SU-DHL-6 (cell line): ENCODE data around the gene ANTXR1.

Experiments used
- H2AFZ ChIP-seq: fragments of 200-600 bp; sonication (generic); 2 replicates; pipeline ENCODE4 v1.6.1; 2014; ENCODE audit warnings: low read depth, mild to moderate bottlenecking, moderate library complexity, mixed read lengths, antibody characterized with exemption, low read length; ENCODE audit not compliant: severe bottlenecking
- H3F3A ChIP-seq: fragments of 200-600 bp; shearing (Covaris generic); 2 replicates; pipeline ENCODE4 v1.6.0; 2016; ENCODE audit warnings: antibody characterized with exemption, mild to moderate bottlenecking; ENCODE audit not compliant: insufficient read depth
- H3K27ac ChIP-seq: fragments of 200-600 bp; sonication (generic); 2 replicates; pipeline ENCODE4 v1.5.1; 2016; ENCODE audit warnings: low read depth, mild to moderate bottlenecking, low read length, moderate library complexity, mixed read lengths
- H3K27me3 ChIP-seq: fragments of 200-600 bp; sonication (generic), shearing (Covaris generic); 2 replicates; pipeline ENCODE4 v1.6.0; 2014; ENCODE audit warnings: mild to moderate bottlenecking, low read length
- H3K36me3 ChIP-seq: fragments of 200-600 bp; sonication (generic); 2 replicates; pipeline ENCODE4 v1.6.1; 2014; ENCODE audit warnings: mild to moderate bottlenecking, low read length, mixed read lengths
- H3K4me2 ChIP-seq: fragments of 300-600, 200-600 bp; shearing (Covaris generic), sonication (generic); 2 replicates; pipeline ENCODE4 v1.6.0; 2014; ENCODE audit warnings: low read length, low read depth, mild to moderate bottlenecking; ENCODE audit not compliant: poor library complexity, severe bottlenecking
- H3K4me3 ChIP-seq: fragments of 200-600 bp; sonication (generic); 2 replicates; pipeline ENCODE4 v1.5.1; 2014; ENCODE audit warnings: antibody characterized with exemption, low read length, mild to moderate bottlenecking, mixed read lengths; ENCODE audit not compliant: insufficient read depth, poor library complexity, severe bottlenecking
- H3K79me2 ChIP-seq: fragments of 200-600 bp; sonication (generic); 2 replicates; pipeline ENCODE4 v1.6.1; 2014; ENCODE audit warnings: mild to moderate bottlenecking, low read length, moderate library complexity; ENCODE audit not compliant: insufficient read depth
- H3K9ac ChIP-seq: fragments of 200-600 bp; sonication (generic); 2 replicates; pipeline ENCODE4 v1.7.0; 2014; ENCODE audit warnings: mild to moderate bottlenecking, low read length
- H3K9me2 ChIP-seq: fragments of 200-600 bp; sonication (generic); replicated peaks from 2 replicates; pipeline ENCODE4 v1.6.1; 2014; ENCODE audit warnings: low read length; ENCODE audit not compliant: insufficient read depth
- H3K9me3 ChIP-seq: fragments of 200-600 bp; sonication (generic); 2 replicates; pipeline ENCODE4 v1.6.1; 2014; ENCODE audit warnings: low read length, mixed read lengths; ENCODE audit not compliant: insufficient read depth
- H4K20me1 ChIP-seq: fragments of 200-600 bp; sonication (generic); 2 replicates; pipeline ENCODE4 v1.6.1; 2014; ENCODE audit warnings: low read depth, mild to moderate bottlenecking, antibody characterized with exemption, low read length, moderate library complexity, mixed read lengths
- CTCF ChIP-seq: fragments of 200-600 bp; sonication (generic); IDR thresholded peaks from one replicate; pipeline ENCODE4 v1.5.1; 2017; ENCODE audit warnings: antibody characterized with exemption, mild to moderate bottlenecking, low read length, moderate library complexity; ENCODE audit not compliant: insufficient read depth, poor library complexity, severe bottlenecking
- EZH2phosphoT487 ChIP-seq: fragments of 200-600 bp; sonication (generic), shearing (Covaris generic); conservative IDR thresholded peaks from 2 replicates; pipeline ENCODE4 v1.6.1; 2018; ENCODE audit warnings: mild to moderate bottlenecking, antibody characterized with exemption, low read length, moderate library complexity, mixed read lengths

The ANTXR1 gene

GRCh38 chr2:69010437-69011194 lies 2.4 kb upstream of the ANTXR1 start:
- Histone ChIP-seq H3K9ac (no peak overlapping the region), H3K27ac (no peak overlapping the region), H3K4me3 (no peak overlapping the region), H4K20me1 (no peaks in the 10 kb centered on the region), H3K9me2 (no peaks in the 10 kb centered on the region), H2AFZ (no peak overlapping the region), H3K9me3 (no peaks in the 10 kb centered on the region), H3K4me2 (no peak overlapping the region), H3F3A (no peaks in the 10 kb centered on the region), H3K27me3 (no peaks in the 10 kb centered on the region), H3K36me3 (no peaks in the 10 kb centered on the region), H3K79me2 (no peaks in the 10 kb centered on the region)
- TF ChIP-seq CTCF (no peak), EZH2phosphoT487 (no peak)

GRCh38 chr2:69011611-69012157 lies 1.3 kb upstream of the ANTXR1 start:
- H3K4me3 ChIP-seq, result no peak overlapping the region
- H3K27me3 ChIP-seq, result no peaks in the 10 kb centered on the region
- H3K9ac ChIP-seq, result no peak overlapping the region
- no peaks in the 10 kb centered on the region for H3K79me2 ChIP-seq
- no peaks in the 10 kb centered on the region for H3K36me3 ChIP-seq
- H3K9me2 ChIP-seq, result no peaks in the 10 kb centered on the region
- no peak for TF ChIP-seq EZH2phosphoT487
- no peak for TF ChIP-seq CTCF
- no peak overlapping the region for H2AFZ ChIP-seq
- H3K27ac ChIP-seq, result no peak overlapping the region
- no peaks in the 10 kb centered on the region for H4K20me1 ChIP-seq
- H3K9me3 ChIP-seq, result no peaks in the 10 kb centered on the region
- H3K4me2 ChIP-seq, result no peak overlapping the region
- H3F3A ChIP-seq, result no peaks in the 10 kb centered on the region

- H3K9me3 ChIP-seq, result no peaks in the 10 kb centered on the region
- TF ChIP-seq CTCF (peak; percentile 65), EZH2phosphoT487 (no peak)
- H4K20me1 ChIP-seq, result no peaks in the 10 kb centered on the region
- H3K36me3 ChIP-seq, result no peaks in the 10 kb centered on the region
- H3K9ac ChIP-seq, result no peak overlapping the region
- no peak overlapping the region for H3K27ac ChIP-seq
- no peaks in the 10 kb centered on the region for H3K9me2 ChIP-seq
- H3K4me3 ChIP-seq, result no peak overlapping the region
- no peak overlapping the region for H3K4me2 ChIP-seq
- H2AFZ ChIP-seq, result no peak overlapping the region
- no peaks in the 10 kb centered on the region for H3F3A ChIP-seq
- no peaks in the 10 kb centered on the region for H3K27me3 ChIP-seq
- H3K79me2 ChIP-seq, result no peaks in the 10 kb centered on the region
Measured at GRCh38 chr2:69012310-69013141, 453 bp upstream of the ANTXR1 start.
